Inflammatory macrophage treated with lipopolysaccharide for 1 hour (primary cell): ENCODE measurements around the gene NKIRAS2.

Experiments
- DNase-seq, 2 donors: peaks; one replicate each; pipeline ENCODE4 v3.0.0-alpha.2; 2020 to 2022

The NKIRAS2 gene

GRCh38 chr17:42027961-42028790, 8.3 kb downstream of the NKIRAS2 start:
- peak; percentile 22 to 33 for DNase-seq

- no peak for DNase-seq
Measured at GRCh38 chr17:42028791-42029127, 8.9 kb downstream of the NKIRAS2 start.

- no peak for DNase-seq
Measured at GRCh38 chr17:42031584-42031983, 11.7 kb downstream of the NKIRAS2 start.

- DNase-seq, result no peak
Measured at GRCh38 chr17:42034059-42034458, 14.2 kb downstream of the NKIRAS2 start.

GRCh38 chr17:42038221-42038973, 18.5 kb downstream of the NKIRAS2 start:
- no peak for DNase-seq

- no peak for DNase-seq
Measured at GRCh38 chr17:42039794-42040763, 20.2 kb downstream of the NKIRAS2 start.

GRCh38 chr17:42040818-42041217, 20.9 kb downstream of the NKIRAS2 start:
- DNase-seq, result no peak

- DNase-seq, result no peak
Measured at GRCh38 chr17:42041619-42042018, 21.7 kb downstream of the NKIRAS2 start.

- DNase-seq, result no peak
Measured at GRCh38 chr17:42042598-42043319, 22.9 kb downstream of the NKIRAS2 start.

GRCh38 chr17:42045719-42046118, 25.8 kb downstream of the NKIRAS2 start:
- no peak for DNase-seq

- no peak for DNase-seq
Measured at GRCh38 chr17:42047343-42047742, 27.5 kb downstream of the NKIRAS2 start.

- DNase-seq, result no peak
Measured at GRCh38 chr17:42049834-42050392, 30.0 kb downstream of the NKIRAS2 start.

GRCh38 chr17:42050393-42051012, 30.6 kb downstream of the NKIRAS2 start, which contains the start of gene C17orf113:
Gene C17orf113 (minus strand): TSS chr17:42050601. CDS start chr17:42043376, 7,225 bp downstream.
- peak; percentile 23 to 47 for DNase-seq

- DNase-seq, result no peak
Measured at GRCh38 chr17:42051013-42051400, 31.1 kb downstream of the NKIRAS2 start.

GRCh38 chr17:42051645-42052044, 31.8 kb downstream of the NKIRAS2 start:
- no peak for DNase-seq

- no peak for DNase-seq
Measured at GRCh38 chr17:42052346-42052877, 32.5 kb downstream of the NKIRAS2 start.

- DNase-seq, result no peak
Measured at GRCh38 chr17:42053731-42054500, 34.0 kb downstream of the NKIRAS2 start.

- no peak for DNase-seq
Measured at GRCh38 chr17:42055027-42055426, 35.1 kb downstream of the NKIRAS2 start.

GRCh38 chr17:42055496-42055895, 35.6 kb downstream of the NKIRAS2 start:
- no peak for DNase-seq

GRCh38 chr17:42056635-42057034, 36.7 kb downstream of the NKIRAS2 start:
- no peak for DNase-seq
